ENCODE measurements around the gene SH3TC2.
A peak's percentile ranks its signal among the peaks of the same experiment; 100 is the strongest.

SH3TC2 gene

GRCh38 chr5:149056616-149057165 lies 6.2 kb downstream of the SH3TC2 start:
- peak; percentile 39 for FAIRE-seq

- FAIRE-seq = no peak
These were observed 8.4 kb downstream of the SH3TC2 start for GRCh38 chr5:149054416-149054815.

DNA sequence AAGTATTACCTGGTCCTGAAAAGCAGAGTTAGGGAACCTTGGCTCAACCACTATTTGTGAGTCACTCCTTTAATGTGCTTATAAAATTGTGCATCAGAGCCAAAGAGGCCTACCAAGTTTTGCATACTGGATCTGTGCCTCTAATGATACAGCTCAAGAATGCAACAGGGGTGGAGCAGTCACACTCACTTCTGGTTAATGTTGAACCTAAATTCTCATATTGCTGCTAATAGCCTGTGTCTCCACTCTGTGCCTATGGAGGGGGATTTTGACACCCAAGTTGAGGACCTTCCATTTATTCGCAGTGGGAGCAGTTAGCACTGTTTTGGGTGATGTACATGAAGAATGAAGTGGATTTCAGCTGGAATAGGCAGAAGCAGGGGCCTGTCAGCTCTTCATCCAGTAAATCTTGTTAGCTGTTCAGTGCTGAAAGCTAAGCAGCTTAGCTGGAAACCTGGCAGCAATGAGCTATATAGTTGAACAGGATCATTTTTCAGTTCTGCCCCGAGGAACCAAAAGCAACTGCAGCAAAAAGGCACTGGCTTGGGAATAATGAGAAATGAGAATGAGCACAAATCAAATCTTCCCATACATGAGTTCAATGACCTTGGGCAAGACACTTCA lies 9.7 kb downstream of the SH3TC2 start:
- no peak for FAIRE-seq

GRCh38 chr5:149049371-149049781 lies 13.5 kb downstream of the SH3TC2 start:
- no peak for FAIRE-seq

DNA sequence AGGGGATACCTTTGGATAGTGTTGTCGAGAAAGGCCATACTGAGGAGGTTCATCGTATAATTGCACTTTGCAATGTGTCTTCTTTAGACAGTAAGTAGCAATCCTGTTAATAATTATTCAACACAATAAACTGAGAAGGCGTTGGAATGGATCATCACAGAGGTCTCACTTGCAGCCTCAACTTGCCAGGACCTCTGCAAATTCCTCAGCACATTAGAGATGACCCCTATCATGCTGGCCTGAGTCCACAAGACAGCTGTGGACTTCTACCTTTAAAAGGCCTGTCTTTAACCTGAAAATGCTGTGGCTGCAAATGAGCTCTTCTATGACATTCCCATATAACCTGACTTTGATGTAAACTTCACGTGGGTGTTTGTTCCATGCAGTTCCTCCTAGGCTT lies 14.1 kb downstream of the SH3TC2 start:
- FAIRE-seq = no peak

GRCh38 chr5:149047462-149047861 lies 15.4 kb downstream of the SH3TC2 start:
- FAIRE-seq = no peak

GRCh38 chr5:149046196-149046829 lies 16.5 kb downstream of the SH3TC2 start:
- no peak for FAIRE-seq

DNA sequence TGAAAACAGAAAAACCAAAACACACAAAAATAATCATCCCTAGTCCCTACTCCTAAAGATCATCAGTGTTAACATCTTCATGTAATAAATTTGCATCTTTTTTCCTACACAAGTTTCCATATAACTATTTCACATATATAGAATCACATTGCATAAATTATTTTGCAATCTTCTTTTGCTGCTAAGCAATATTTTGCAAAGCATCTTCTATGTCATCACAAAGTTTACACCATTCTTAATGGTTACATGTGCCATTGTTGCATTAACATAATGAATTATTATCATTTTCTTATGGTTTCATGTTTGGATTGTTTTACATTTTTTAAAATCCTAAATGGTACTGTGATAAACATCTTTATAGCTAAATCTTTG lies 17.8 kb downstream of the SH3TC2 start:
- FAIRE-seq = no peak

GRCh38 chr5:149044453-149045088 lies 18.3 kb downstream of the SH3TC2 start:
- FAIRE-seq = no peak

GRCh38 chr5:149043641-149044040 lies 19.2 kb downstream of the SH3TC2 start:
- no peak for FAIRE-seq

DNA sequence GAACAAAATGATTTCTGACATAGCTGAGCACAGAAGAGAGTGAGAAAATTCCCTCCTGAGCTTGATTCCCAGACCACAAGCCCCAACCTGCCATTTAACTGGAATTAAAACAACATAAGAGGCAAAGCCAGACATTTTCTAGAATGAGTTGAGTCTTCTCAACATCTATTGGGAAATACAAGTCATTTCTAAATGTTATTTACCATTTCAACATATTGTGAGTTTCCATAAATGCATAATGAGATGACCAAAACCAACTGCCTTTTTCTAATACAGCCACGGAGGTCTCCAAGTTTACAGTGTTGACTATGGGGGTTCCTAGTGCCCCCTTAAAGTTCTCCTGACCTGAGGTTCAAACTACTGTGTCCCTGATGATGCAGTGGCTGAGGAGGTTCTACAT lies 20.0 kb downstream of the SH3TC2 start:
- FAIRE-seq = no peak

- no peak for FAIRE-seq
These were observed 21.6 kb downstream of the SH3TC2 start for GRCh38 chr5:149041242-149041641.

DNA sequence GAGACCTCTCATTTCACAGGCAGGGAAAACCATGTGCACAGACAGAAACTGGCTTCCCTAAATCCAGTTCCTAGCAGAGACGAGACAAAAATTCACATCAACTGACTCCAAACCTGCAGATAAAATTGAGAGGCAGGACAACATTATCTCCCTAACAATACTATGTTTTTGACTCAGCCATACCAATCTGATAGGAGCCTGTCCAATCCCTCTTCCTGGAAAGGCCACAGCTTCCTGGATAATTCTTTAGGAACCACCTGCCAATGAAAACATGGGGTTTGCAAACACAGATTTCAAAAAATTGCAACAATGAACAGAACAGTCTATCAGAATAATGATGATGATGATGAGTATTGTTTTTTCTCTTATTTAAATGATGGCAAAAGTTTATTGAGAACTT lies 22.4 kb downstream of the SH3TC2 start:
- FAIRE-seq = no peak

GRCh38 chr5:149039506-149039905 lies 23.4 kb downstream of the SH3TC2 start:
- FAIRE-seq = no peak

- no peak for FAIRE-seq
These were observed 24.4 kb downstream of the SH3TC2 start for GRCh38 chr5:149038336-149039080.

GRCh38 chr5:149037817-149038216 lies 25.0 kb downstream of the SH3TC2 start:
- no peak for FAIRE-seq

GRCh38 chr5:149036970-149037369 lies 25.9 kb downstream of the SH3TC2 start:
- FAIRE-seq = no peak

GRCh38 chr5:149036168-149036567 lies 26.7 kb downstream of the SH3TC2 start:
- no peak for FAIRE-seq

GRCh38 chr5:149035372-149035790 lies 27.5 kb downstream of the SH3TC2 start:
- FAIRE-seq = no peak

GRCh38 chr5:149030838-149031397 lies 31.9 kb downstream of the SH3TC2 start:
- no peak for FAIRE-seq

GRCh38 chr5:149030392-149030791 lies 32.5 kb downstream of the SH3TC2 start:
- FAIRE-seq = no peak

DNA sequence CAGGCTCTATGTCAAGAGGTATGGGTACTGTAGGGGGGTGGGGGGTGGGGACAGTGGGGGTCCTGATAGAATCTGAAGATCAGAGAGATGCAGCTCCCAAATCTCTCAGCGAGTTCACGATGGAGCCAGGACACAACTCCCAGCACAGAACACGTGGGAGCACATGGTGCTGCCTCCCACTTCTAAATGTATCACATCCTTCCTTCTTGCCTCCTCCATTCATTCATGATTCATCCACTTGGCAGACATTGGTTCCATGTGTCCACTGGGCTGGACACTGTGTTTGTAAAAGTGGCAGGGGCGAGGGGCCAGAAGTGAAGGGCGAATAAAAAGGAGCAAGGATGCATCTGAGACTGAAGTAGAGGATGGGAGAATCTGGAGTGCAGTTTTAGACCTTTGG lies 33.9 kb downstream of the SH3TC2 start:
- no peak for FAIRE-seq

DNA sequence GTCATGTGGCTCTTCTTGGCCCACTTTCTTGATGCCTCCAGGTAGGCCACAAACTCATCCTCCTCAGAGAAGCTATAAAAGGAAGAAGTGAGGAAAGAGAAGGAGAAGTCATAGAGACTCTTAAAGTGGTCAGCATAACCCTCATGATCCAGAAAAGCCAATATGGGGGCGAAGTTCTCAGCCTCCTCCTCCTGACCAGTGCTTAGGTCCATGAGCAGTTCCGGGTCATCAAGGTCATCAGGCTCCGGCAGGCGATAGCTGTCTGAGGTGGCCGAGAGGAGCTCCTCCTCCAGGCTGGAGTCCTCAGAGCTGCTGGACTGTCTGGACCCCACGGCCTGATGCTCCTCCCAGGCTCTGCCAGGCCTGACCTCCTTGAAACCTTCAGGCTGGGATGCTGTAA lies 34.7 kb downstream of the SH3TC2 start:
- FAIRE-seq = no peak

All from endometrium (tissue), 2 donors.